Muscle of arm (tissue), 12 donors: ENCODE data around the gene DSP. TPM values are rescaled to one million over a fixed set of nuclear protein-coding genes. Genes with fewer than 3 reads are reported as not detected.

ENCODE experiments used
- DNase-seq: peaks from one replicate; pipeline ENCODE4 v3.0.0-alpha.2; 2013
- polyA plus RNA-seq, 12 donors: library from polyadenylated mRNA; unstranded; fragments of 120-200 nt; gene quantifications; one replicate each; pipeline ENCODE4 v1.2.1, GENCODE V29; 2013; ENCODE audit not compliant: insufficient read length in 12 of 12

DSP gene
- polyA plus RNA-seq, 12 donors = 2.0 to 334 (median 3.9) TPM; not detected in 1

- no peak for DNase-seq
Measured at GRCh38 chr6:7558781-7559180, 17.3 kb downstream of the DSP start.

DNA sequence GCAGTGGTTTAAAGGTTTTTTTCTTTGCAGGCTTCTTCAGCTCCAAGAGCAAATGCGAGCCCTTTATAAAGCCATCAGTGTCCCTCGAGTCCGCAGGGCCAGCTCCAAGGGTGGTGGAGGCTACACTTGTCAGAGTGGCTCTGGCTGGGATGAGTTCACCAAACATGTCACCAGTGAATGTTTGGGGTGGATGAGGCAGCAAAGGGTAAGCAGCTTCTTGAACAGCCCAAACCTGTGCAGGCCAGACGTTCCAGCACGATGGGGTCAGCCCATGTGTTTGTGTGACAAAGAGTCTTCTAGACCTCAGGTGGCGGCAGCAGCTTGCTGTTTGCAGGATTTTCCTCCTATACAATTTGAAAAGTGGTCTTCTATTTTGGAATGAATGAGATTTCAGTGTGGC, 17.7 kb downstream of the DSP start:
- no peak for DNase-seq

DNA sequence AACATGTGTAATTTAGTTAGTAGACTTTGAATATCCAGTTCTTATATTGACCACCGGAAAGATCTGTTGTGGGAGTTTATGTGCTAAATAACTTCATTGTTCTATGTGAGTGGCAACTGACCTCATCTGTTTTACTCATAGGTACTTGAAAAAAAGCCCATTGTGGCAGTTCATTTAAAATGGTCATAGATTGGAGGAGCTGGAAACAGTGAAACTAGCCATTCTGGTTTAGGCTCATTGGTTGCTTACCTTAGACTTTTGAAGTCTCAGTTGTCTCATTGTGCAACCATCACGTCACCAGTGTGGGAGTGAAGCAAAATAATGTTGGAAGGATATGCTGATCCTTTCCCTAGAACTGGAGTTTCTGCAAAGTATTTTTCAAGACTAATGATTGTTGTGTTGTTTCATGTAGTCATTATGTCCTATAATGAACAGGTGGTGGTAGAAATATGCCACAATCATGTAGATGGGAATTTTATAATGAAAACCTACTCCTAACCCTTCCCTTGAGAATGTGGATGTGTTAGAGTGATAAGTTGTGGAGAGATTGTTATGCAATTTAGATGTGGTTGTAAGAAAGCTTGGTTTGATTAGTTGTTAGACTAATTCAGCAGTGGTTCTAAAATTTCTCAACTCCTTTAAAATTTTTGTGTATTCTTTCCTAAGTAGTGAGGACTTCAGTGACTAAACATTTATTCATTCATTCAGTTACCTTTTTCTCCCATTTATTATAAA, 18.3 kb downstream of the DSP start:
- DNase-seq = no peak

GRCh38 chr6:7561153-7561964, 19.9 kb downstream of the DSP start:
- no peak for DNase-seq

DNA sequence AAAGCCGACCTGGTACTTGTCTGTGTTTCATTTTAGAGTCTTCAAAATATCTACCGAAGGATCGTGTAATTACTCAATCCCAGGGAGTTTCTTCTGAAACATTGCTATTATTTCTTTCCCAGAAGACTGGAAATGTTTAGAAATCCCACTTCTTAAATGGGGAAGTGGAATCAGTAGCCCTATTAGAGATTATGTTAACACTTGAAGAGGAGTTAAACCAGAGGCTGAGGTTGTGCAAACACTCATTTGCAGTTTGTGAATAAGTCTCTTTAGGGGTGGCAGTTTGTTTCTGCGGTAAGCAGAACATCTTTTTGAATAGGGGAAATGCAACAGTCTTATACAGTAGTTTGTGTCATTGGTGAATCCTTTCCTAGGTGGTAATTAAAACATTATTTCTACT, 21.3 kb downstream of the DSP start:
- DNase-seq = no peak

DNA sequence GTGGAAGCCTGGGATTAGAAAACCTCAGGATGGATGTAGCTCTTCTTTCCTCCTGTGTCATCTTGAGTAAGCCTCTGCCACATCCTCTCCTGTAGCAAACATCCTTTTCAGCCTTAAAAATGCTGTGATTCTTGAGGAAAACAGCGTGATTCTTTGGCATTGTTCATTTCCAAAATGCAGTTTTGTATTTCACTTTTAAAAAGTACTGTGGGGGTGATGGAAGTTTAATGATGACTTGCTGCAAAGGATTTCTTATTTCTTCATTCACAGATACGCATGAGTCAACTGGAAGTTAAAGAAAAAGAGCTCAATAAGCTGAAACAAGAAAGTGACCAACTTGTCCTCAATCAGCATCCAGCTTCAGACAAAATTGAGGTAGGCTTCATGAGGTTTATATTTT, 24.6 kb downstream of the DSP start:
- DNase-seq = no peak

- DNase-seq = no peak
Measured at GRCh38 chr6:7566617-7567173, 25.2 kb downstream of the DSP start.

DNA sequence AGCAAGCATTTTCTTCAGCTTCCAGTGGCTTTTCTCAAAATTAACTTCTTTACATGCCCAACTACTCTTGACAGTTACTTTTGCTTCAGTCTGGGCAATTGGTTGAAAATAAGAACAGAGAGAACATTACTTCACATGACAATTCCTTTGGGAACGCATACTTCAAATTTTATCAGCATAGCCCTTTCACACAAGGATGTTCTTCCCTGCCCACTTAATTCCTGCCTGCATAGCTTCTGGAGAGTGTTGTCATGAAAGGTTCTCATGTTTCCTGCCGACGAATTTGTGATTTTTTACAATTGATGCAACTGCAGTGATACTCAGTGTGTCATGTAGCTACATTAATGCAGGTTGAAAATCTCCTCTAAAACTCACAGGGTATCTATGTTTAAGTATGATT, 26.6 kb downstream of the DSP start:
- no peak for DNase-seq

GRCh38 chr6:7569082-7569481, 27.6 kb downstream of the DSP start:
- DNase-seq = no peak

- DNase-seq = no peak
Measured at GRCh38 chr6:7572213-7572943, 30.9 kb downstream of the DSP start.

DNA sequence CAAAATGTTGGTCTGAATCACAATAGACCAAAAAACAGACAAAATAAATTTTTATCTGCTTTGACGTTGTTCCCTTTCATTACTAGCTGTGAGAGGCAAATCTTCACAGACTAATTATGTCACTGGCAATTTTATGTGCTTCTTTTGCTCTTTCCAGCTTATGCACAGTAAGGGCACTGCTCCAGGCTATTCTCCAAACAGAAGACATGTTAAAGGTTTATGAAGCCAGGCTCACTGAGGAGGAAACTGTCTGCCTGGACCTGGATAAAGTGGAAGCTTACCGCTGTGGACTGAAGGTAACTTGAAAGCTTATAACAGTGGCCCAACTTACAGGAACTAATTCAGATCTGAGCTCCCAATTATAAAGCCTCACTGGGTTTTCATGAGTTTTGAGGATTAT, 33.0 kb downstream of the DSP start:
- DNase-seq = no peak

GRCh38 chr6:7578516-7578915, 37.0 kb downstream of the DSP start:
- no peak for DNase-seq

GRCh38 chr6:7578931-7579330, 37.5 kb downstream of the DSP start:
- no peak for DNase-seq

GRCh38 chr6:7579851-7580250, 38.4 kb downstream of the DSP start:
- no peak for DNase-seq

- DNase-seq = no peak
Measured at GRCh38 chr6:7580537-7580926, 39.1 kb downstream of the DSP start.

GRCh38 chr6:7580927-7581618, 39.6 kb downstream of the DSP start:
- DNase-seq = no peak

GRCh38 chr6:7585287-7585930, 43.9 kb downstream of the DSP start:
- DNase-seq = no peak

- DNase-seq = no peak
Measured at GRCh38 chr6:7587631-7588100, 46.2 kb downstream of the DSP start.

- DNase-seq = no peak
Measured at GRCh38 chr6:7588506-7588905, 47.0 kb downstream of the DSP start.

- DNase-seq = no peak
Measured at GRCh38 chr6:7589221-7589620, 47.8 kb downstream of the DSP start.
